ENCODE data around the gene ADIG.

Gene ADIG

GRCh38 chr20:38617011-38617829 is 36.2 kb downstream of the ADIG start:
- no CpG with 5 or more reads among the region's 16 CpGs for WGBS (ENCODE audit: insufficient coverage, insufficient read length)

GRCh38 chr20:38617830-38618196 is 36.8 kb downstream of the ADIG start:
- peaks cover 3% of the 10 kb centered on the region; the same call in 1 of the 2 replicates for H3K4me1 ChIP-seq (ENCODE audit: control insufficient read depth, insufficient read depth, low read length)
- no peaks in the 10 kb centered on the region for H3K9me3 ChIP-seq (ENCODE audit: control insufficient read depth, insufficient read depth, low read length)
- DNase-seq (ENCODE audit: low read depth, low spot score), result no peak
- H3K36me3 ChIP-seq (ENCODE audit: control insufficient read depth, insufficient read depth, low read length), result no peaks in the 10 kb centered on the region
- H3K27ac ChIP-seq (ENCODE audit: low read length), result no peak overlapping the region
- H3K4me3 ChIP-seq (ENCODE audit: low read length), result no peak overlapping the region
- H3K27me3 ChIP-seq (ENCODE audit: control insufficient read depth, insufficient read depth, low read length), result no peaks in the 10 kb centered on the region
- no CpG with 5 or more reads among the region's 4 CpGs for WGBS (ENCODE audit: insufficient coverage, insufficient read length)

More at GRCh38 chr20:38617011-38617829, 36.2 kb downstream of the ADIG start:
- Histone ChIP-seq H3K4me1 (ENCODE audit: control insufficient read depth, insufficient read depth, low read length) (peaks cover 3% of the 10 kb centered on the region; the same call in 1 of the 2 replicates), H3K27me3 (ENCODE audit: control insufficient read depth, insufficient read depth, low read length) (no peaks in the 10 kb centered on the region), H3K36me3 (ENCODE audit: control insufficient read depth, insufficient read depth, low read length) (no peaks in the 10 kb centered on the region), H3K4me3 (ENCODE audit: low read length) (no peak overlapping the region), H3K9me3 (ENCODE audit: control insufficient read depth, insufficient read depth, low read length) (no peaks in the 10 kb centered on the region), H3K27ac (ENCODE audit: low read length) (no peak overlapping the region)
- DNase-seq (ENCODE audit: low read depth, low spot score), result no peak

- H3K36me3 ChIP-seq (ENCODE audit: control insufficient read depth, insufficient read depth, low read length), result no peaks in the 10 kb centered on the region
- no peaks in the 10 kb centered on the region; the same call in 1 of the 2 replicates for H3K9me3 ChIP-seq (ENCODE audit: control insufficient read depth, insufficient read depth, low read length)
- WGBS (ENCODE audit: insufficient coverage, insufficient read length), result no CpG with 5 or more reads among the region's 9 CpGs
- no peak overlapping the region for H3K4me3 ChIP-seq (ENCODE audit: low read length)
- H3K27ac ChIP-seq (ENCODE audit: low read length), result no peak overlapping the region
- peaks cover 3% of the 10 kb centered on the region; the same call in 1 of the 2 replicates for H3K4me1 ChIP-seq (ENCODE audit: control insufficient read depth, insufficient read depth, low read length)
- H3K27me3 ChIP-seq (ENCODE audit: control insufficient read depth, insufficient read depth, low read length), result no peaks in the 10 kb centered on the region
- no peak for DNase-seq (ENCODE audit: low read depth, low spot score)
These were observed 39.4 kb downstream of the ADIG start for GRCh38 chr20:38620441-38620840.

DNA sequence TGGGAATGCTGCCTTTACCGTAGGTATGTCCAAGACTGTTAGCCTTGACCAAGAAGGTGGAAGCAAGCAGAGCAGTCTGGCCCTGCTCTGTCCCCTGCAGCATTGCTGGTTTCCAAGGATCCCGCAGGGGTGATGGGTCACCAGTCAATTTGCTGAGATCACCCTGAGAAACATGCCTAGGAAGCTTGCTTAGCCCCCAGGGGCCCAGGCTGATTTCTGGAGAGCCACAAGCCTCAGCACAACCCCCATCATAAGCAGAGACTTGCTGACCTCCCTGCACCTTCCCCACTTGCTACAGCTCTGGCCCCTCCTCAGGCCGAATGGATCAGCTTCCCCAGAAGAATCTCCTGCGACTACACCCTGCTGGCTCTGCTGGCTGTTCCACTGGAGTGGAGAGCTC is 42.1 kb downstream of the ADIG start:
- no peak overlapping the region for H3K27ac ChIP-seq (ENCODE audit: low read length)
- no peak for DNase-seq (ENCODE audit: low read depth, low spot score)
- no peaks in the 10 kb centered on the region for H3K27me3 ChIP-seq (ENCODE audit: control insufficient read depth, insufficient read depth, low read length)
- no peaks in the 10 kb centered on the region; the same call in 1 of the 2 replicates for H3K9me3 ChIP-seq (ENCODE audit: control insufficient read depth, insufficient read depth, low read length)
- no peaks in the 10 kb centered on the region for H3K36me3 ChIP-seq (ENCODE audit: control insufficient read depth, insufficient read depth, low read length)
- H3K4me3 ChIP-seq (ENCODE audit: low read length), result no peak overlapping the region
- H3K4me1 ChIP-seq (ENCODE audit: control insufficient read depth, insufficient read depth, low read length), result no peaks in the 10 kb centered on the region; the same call in 1 of the 2 replicates
- no CpG with 5 or more reads among the region's 4 CpGs for WGBS (ENCODE audit: insufficient coverage, insufficient read length)

DNA sequence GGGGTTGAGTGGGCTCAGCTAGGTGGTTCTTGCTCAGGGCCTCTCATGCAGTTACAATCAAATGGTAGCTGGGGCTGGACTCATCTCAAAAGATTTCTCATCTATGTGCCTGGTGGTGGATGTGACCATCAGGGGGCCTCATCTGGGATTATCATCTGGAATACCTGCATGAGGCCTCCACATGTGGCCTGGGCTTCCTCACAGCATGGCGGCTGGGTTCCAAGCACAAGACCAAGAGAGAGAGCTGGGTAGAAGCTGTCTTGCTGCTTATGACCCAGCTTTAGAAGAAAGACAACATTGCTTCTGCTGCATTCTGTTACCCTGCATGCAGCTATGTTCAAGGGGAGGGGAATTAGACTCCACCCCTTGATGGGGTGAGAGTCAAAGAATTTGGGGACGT is 43.1 kb downstream of the ADIG start:
- DNase-seq (ENCODE audit: low read depth, low spot score), result no peak
- WGBS (ENCODE audit: insufficient coverage, insufficient read length), result no CpG with 5 or more reads among the region's 2 CpGs

DNA sequence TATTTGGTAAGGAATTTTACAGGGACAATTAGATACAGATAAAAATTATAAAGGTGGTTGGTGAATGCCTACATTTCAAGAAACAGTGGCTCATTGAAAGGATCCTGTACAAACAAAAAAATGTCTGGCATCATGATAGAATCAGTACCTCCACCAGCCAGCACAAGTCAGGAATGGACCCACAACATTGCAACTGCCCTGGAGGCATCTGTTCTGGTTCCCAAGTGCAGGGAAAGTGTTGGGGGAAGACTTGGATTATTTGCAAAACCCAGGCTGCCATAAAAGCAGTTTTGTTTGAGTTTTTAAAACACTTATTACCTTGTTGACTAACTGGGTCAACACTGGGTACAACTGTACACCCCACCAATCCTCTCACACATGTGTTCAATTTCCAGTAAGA is 44.9 kb downstream of the ADIG start:
- no peaks in the 10 kb centered on the region for H3K36me3 ChIP-seq (ENCODE audit: control insufficient read depth, insufficient read depth, low read length)
- DNase-seq (ENCODE audit: low read depth, low spot score), result no peak
- H3K27ac ChIP-seq (ENCODE audit: low read length), result no peak overlapping the region
- H3K27me3 ChIP-seq (ENCODE audit: control insufficient read depth, insufficient read depth, low read length), result no peaks in the 10 kb centered on the region
- no peaks in the 10 kb centered on the region; the same call in 1 of the 2 replicates for H3K9me3 ChIP-seq (ENCODE audit: control insufficient read depth, insufficient read depth, low read length)
- H3K4me3 ChIP-seq (ENCODE audit: low read length), result no peak overlapping the region
- H3K4me1 ChIP-seq (ENCODE audit: control insufficient read depth, insufficient read depth, low read length), result no peaks in the 10 kb centered on the region

More for the DNA sequence above, 43.1 kb downstream of the ADIG start:
- H3K27ac ChIP-seq (ENCODE audit: low read length), result no peak overlapping the region
- H3K36me3 ChIP-seq (ENCODE audit: control insufficient read depth, insufficient read depth, low read length), result no peaks in the 10 kb centered on the region
- H3K4me1 ChIP-seq (ENCODE audit: control insufficient read depth, insufficient read depth, low read length), result no peaks in the 10 kb centered on the region; the same call in 1 of the 2 replicates
- no peaks in the 10 kb centered on the region for H3K27me3 ChIP-seq (ENCODE audit: control insufficient read depth, insufficient read depth, low read length)
- no peaks in the 10 kb centered on the region; the same call in 1 of the 2 replicates for H3K9me3 ChIP-seq (ENCODE audit: control insufficient read depth, insufficient read depth, low read length)
- H3K4me3 ChIP-seq (ENCODE audit: low read length), result no peak overlapping the region

DNA sequence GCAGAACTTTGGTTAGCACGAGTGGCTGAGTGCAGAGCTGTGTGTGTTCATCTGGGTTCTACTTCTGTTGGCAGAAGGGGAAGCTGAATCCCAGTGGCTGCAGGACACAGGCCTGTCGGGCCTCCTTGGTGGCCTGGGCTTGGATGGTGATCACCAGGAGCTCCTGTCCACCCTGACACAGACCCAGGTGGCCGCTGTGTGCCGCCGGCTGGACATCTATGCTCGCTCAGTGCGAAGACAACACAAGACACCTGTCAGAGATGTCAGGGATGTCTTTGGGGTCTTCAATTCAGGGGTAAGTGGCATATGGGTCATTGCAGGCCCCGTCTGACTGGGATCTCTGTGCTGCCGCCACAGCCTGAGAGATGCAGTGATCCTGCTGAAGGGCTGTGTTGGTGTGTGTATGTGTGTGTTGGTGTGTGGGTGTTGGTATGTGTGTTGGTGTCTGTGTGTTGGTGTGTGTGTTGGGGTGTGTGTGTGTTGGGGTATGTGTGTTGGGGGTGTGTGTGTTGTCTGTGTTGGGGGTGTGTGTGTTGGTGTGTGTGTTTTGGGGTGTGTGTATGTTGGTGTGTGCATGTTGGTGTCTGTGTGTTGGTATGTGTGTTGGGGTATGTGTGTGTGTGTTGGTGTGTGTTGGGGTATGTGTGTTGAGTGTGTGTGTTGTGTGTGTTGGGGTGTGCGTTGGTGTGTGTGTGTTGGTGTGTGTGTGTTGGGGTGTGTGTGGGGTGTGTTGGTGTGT is 46.1 kb downstream of the ADIG start:
- WGBS (ENCODE audit: insufficient coverage, insufficient read length), result 100% methylated on average over 1 of the region's 10 CpGs
- no peak overlapping the region for H3K27ac ChIP-seq (ENCODE audit: low read length)

DNA sequence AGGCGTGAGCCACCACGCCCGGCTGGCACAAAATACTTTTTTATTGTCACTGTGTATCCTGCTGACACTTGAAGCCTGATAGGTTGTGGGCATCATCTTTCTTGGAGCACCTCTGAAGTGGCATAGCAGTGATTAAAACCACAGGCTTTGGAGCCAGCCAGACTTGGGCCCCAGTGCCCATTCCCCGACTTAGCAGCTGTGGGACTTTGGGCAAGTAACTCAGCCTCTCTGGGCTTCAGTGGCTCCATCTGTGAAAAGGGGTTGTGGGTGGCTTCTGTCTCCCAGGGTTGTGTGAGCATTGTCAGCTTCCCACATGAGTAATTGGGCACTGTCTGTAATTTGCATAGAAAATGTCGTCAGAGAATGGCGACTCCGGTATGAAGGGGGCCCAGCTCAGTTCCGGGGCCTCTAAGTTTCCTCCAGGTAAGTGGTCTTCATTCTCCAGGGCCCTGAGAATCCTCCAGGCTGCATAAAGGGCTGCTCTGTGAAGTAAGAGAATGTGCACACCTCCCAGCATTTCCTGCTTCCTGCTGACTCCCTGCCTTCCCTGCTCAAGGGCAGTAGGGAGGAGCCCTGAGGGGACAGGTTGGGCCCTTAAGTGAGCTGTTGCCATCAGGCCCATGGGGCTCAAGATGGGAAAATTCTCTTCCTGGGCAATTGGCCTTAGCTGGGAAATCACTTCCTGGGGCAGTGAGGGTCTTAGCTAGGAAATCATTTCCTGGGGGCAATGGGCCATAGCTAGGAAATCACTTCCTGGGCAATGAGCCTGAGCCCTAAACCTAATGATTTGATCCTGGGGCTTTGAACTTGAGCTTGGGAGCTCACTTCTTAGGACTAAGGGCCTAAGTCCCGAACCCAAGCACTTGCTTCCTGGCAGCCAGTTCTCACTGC is 47.8 kb downstream of the ADIG start:
- no CpG with 5 or more reads among the region's 9 CpGs for WGBS (ENCODE audit: insufficient coverage, insufficient read length)
- H3K36me3 ChIP-seq (ENCODE audit: control insufficient read depth, insufficient read depth, low read length), result no peaks in the 10 kb centered on the region
- no peak for DNase-seq (ENCODE audit: low read depth, low spot score)
- no peaks in the 10 kb centered on the region for H3K4me1 ChIP-seq (ENCODE audit: control insufficient read depth, insufficient read depth, low read length)
- no peak overlapping the region for H3K4me3 ChIP-seq (ENCODE audit: low read length)
- no peaks in the 10 kb centered on the region for H3K27me3 ChIP-seq (ENCODE audit: control insufficient read depth, insufficient read depth, low read length)
- no peaks in the 10 kb centered on the region; the same call in 1 of the 2 replicates for H3K9me3 ChIP-seq (ENCODE audit: control insufficient read depth, insufficient read depth, low read length)
- no peak overlapping the region for H3K27ac ChIP-seq (ENCODE audit: low read length)

More for the DNA sequence above, 46.1 kb downstream of the ADIG start:
- Histone ChIP-seq H3K27me3 (ENCODE audit: control insufficient read depth, insufficient read depth, low read length) (no peaks in the 10 kb centered on the region), H3K4me1 (ENCODE audit: control insufficient read depth, insufficient read depth, low read length) (no peaks in the 10 kb centered on the region), H3K36me3 (ENCODE audit: control insufficient read depth, insufficient read depth, low read length) (no peaks in the 10 kb centered on the region), H3K9me3 (ENCODE audit: control insufficient read depth, insufficient read depth, low read length) (no peaks in the 10 kb centered on the region; the same call in 1 of the 2 replicates), H3K4me3 (ENCODE audit: low read length) (no peak overlapping the region)
- DNase-seq (ENCODE audit: low read depth, low spot score), result no peak

DNA sequence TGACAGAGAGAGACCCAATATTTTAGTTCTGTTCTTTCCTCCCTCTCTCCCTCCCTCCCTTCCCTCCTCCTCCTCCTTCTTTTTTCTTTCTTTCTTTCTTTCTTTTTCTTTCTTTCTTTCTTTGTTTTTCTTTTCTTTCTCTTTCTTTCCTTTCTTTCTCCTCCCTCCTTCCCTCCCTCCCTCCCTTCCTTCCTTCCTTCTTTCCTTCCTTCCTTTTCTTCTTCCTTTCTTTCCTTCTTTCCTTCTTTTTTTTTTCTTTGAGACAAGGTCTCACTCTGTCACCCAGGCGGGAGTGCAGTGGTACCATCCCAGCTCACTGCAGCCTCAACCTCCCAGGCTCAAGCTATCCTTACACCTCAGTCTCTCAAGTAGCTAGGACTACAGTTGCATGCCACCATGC is 49.0 kb downstream of the ADIG start:
- H3K9me3 ChIP-seq (ENCODE audit: control insufficient read depth, insufficient read depth, low read length), result no peaks in the 10 kb centered on the region
- no CpG with 5 or more reads among the region's 1 CpG for WGBS (ENCODE audit: insufficient coverage, insufficient read length)
- no peaks in the 10 kb centered on the region for H3K27me3 ChIP-seq (ENCODE audit: control insufficient read depth, insufficient read depth, low read length)
- H3K36me3 ChIP-seq (ENCODE audit: control insufficient read depth, insufficient read depth, low read length), result no peaks in the 10 kb centered on the region
- no peak overlapping the region for H3K4me3 ChIP-seq (ENCODE audit: low read length)
- no peaks in the 10 kb centered on the region for H3K4me1 ChIP-seq (ENCODE audit: control insufficient read depth, insufficient read depth, low read length)
- DNase-seq (ENCODE audit: low read depth, low spot score), result no peak
- no peak overlapping the region for H3K27ac ChIP-seq (ENCODE audit: low read length)

GRCh38 chr20:38630727-38631126 is 49.7 kb downstream of the ADIG start:
- no peak overlapping the region for H3K4me3 ChIP-seq (ENCODE audit: low read length)
- H3K9me3 ChIP-seq (ENCODE audit: control insufficient read depth, insufficient read depth, low read length), result no peaks in the 10 kb centered on the region
- H3K4me1 ChIP-seq (ENCODE audit: control insufficient read depth, insufficient read depth, low read length), result no peaks in the 10 kb centered on the region
- H3K36me3 ChIP-seq (ENCODE audit: control insufficient read depth, insufficient read depth, low read length), result no peaks in the 10 kb centered on the region
- H3K27me3 ChIP-seq (ENCODE audit: control insufficient read depth, insufficient read depth, low read length), result no peaks in the 10 kb centered on the region
- no peak for DNase-seq (ENCODE audit: low read depth, low spot score)
- H3K27ac ChIP-seq (ENCODE audit: low read length), result no peak overlapping the region
- WGBS (ENCODE audit: insufficient coverage, insufficient read length), result no CpG with 5 or more reads among the region's 6 CpGs
